Measurements from ENCODE around the gene TMOD4.

Gene TMOD4

DNA sequence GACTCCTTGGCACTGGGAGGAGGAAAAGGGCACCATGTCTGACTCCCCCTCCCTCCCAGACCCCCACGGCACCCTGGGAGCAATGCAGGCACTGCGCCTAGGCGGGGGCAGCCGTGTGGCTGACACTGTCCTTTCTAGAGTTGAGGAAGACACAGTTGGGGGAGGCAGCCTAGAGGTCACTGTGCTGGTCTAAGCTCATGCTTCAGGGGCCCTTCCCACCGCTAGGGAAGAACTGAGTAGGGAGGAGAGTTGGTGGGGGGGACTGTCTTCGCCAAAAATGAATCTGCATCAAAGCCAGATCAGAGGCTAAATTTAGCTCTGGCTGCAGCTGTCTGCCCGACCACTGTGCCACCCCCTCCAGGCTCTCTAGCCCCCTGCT, 32.7 kb downstream of the TMOD4 start:
- no peak for ATAC-seq (replicated peaks)
- DNase-seq: no peak

GRCh38 chr1:151142411-151143056, 33.2 kb downstream of the TMOD4 start:
- Mint-ChIP-seq H3K36me3 (no peaks in the 10 kb centered on the region), H3K27me3 (peaks cover 14 to 19% of the 10 kb centered on the region in 2 donors), H3K9me3 (no peaks in the 10 kb centered on the region), H3K27ac (peak overlapping the region; percentile 51), H3K4me3 (no peak overlapping the region), H3K4me1 (peaks cover 22 to 44% of the 10 kb centered on the region in 2 donors)
- ATAC-seq (replicated peaks) (no peak), DNase-seq (no peak)

More for the DNA sequence above, 32.7 kb downstream of the TMOD4 start:
- H3K4me3 Mint-ChIP-seq: no peak overlapping the region
- peaks cover 19 to 22% of the 10 kb centered on the region in 2 donors for H3K27me3 Mint-ChIP-seq
- H3K27ac Mint-ChIP-seq: no peak overlapping the region
- H3K9me3 Mint-ChIP-seq: no peaks in the 10 kb centered on the region
- peaks cover 22 to 44% of the 10 kb centered on the region in 2 donors for H3K4me1 Mint-ChIP-seq
- no peaks in the 10 kb centered on the region for H3K36me3 Mint-ChIP-seq

GRCh38 chr1:151137789-151138188, 38.0 kb downstream of the TMOD4 start:
- H3K36me3 Mint-ChIP-seq: no peaks in the 10 kb centered on the region
- DNase-seq (no peak), ATAC-seq (replicated peaks) (no peak)
- no peak overlapping the region for H3K27ac Mint-ChIP-seq
- H3K9me3 Mint-ChIP-seq: peaks cover 0 to 2% of the 10 kb centered on the region in 2 donors
- H3K27me3 Mint-ChIP-seq: no peaks in the 10 kb centered on the region
- no peak overlapping the region for H3K4me3 Mint-ChIP-seq
- H3K4me1 Mint-ChIP-seq: peaks cover 5 to 8% of the 10 kb centered on the region in 2 donors

- H3K4me3 Mint-ChIP-seq: no peak overlapping the region
- H3K27ac Mint-ChIP-seq: no peak overlapping the region
- H3K36me3 Mint-ChIP-seq: no peaks in the 10 kb centered on the region
- H3K4me1 Mint-ChIP-seq: peaks cover 3 to 7% of the 10 kb centered on the region in 2 donors
- H3K27me3 Mint-ChIP-seq: no peaks in the 10 kb centered on the region
- DNase-seq (no peak), ATAC-seq (replicated peaks) (no peak)
- H3K9me3 Mint-ChIP-seq: peaks cover 0 to 2% of the 10 kb centered on the region in 2 donors
These were observed 40.1 kb downstream of the TMOD4 start for GRCh38 chr1:151135433-151136385.

- H3K27ac Mint-ChIP-seq: no peak overlapping the region
- H3K36me3 Mint-ChIP-seq: no peaks in the 10 kb centered on the region
- H3K9me3 Mint-ChIP-seq: peaks cover 0 to 2% of the 10 kb centered on the region in 2 donors
- no peaks in the 10 kb centered on the region for H3K27me3 Mint-ChIP-seq
- peaks cover 3 to 7% of the 10 kb centered on the region in 2 donors for H3K4me1 Mint-ChIP-seq
- DNase-seq: no peak
- no peak overlapping the region for H3K4me3 Mint-ChIP-seq
- no peak for ATAC-seq (replicated peaks)
These were observed 40.8 kb downstream of the TMOD4 start for GRCh38 chr1:151134991-151135390.

- Mint-ChIP-seq H3K27me3 (no peaks in the 10 kb centered on the region), H3K36me3 (no peaks in the 10 kb centered on the region), H3K9me3 (peaks cover 0 to 2% of the 10 kb centered on the region in 2 donors), H3K4me1 (peaks cover 3 to 7% of the 10 kb centered on the region in 2 donors), H3K27ac (no peak overlapping the region), H3K4me3 (no peak overlapping the region)
- ATAC-seq (replicated peaks) (no peak), DNase-seq (no peak)
These were observed 41.4 kb downstream of the TMOD4 start for GRCh38 chr1:151134396-151134795.

- H3K4me1 Mint-ChIP-seq: peaks cover 3 to 7% of the 10 kb centered on the region in 2 donors
- H3K9me3 Mint-ChIP-seq: peaks cover 0 to 2% of the 10 kb centered on the region in 2 donors
- no peak overlapping the region for H3K27ac Mint-ChIP-seq
- no peak for ATAC-seq (replicated peaks)
- H3K36me3 Mint-ChIP-seq: no peaks in the 10 kb centered on the region
- no peak for DNase-seq
- no peaks in the 10 kb centered on the region for H3K27me3 Mint-ChIP-seq
- H3K4me3 Mint-ChIP-seq: no peak overlapping the region
These were observed 42.6 kb downstream of the TMOD4 start for GRCh38 chr1:151133018-151133806.

GRCh38 chr1:151132335-151133017, 43.3 kb downstream of the TMOD4 start:
- no peak for DNase-seq
- no peak overlapping the region for H3K27ac Mint-ChIP-seq
- H3K4me3 Mint-ChIP-seq: no peak overlapping the region
- no peaks in the 10 kb centered on the region for H3K36me3 Mint-ChIP-seq
- ATAC-seq (replicated peaks): no peak
- peaks cover 3 to 7% of the 10 kb centered on the region in 2 donors for H3K4me1 Mint-ChIP-seq
- H3K27me3 Mint-ChIP-seq: no peaks in the 10 kb centered on the region
- peaks cover 0 to 2% of the 10 kb centered on the region in 2 donors for H3K9me3 Mint-ChIP-seq

DNA sequence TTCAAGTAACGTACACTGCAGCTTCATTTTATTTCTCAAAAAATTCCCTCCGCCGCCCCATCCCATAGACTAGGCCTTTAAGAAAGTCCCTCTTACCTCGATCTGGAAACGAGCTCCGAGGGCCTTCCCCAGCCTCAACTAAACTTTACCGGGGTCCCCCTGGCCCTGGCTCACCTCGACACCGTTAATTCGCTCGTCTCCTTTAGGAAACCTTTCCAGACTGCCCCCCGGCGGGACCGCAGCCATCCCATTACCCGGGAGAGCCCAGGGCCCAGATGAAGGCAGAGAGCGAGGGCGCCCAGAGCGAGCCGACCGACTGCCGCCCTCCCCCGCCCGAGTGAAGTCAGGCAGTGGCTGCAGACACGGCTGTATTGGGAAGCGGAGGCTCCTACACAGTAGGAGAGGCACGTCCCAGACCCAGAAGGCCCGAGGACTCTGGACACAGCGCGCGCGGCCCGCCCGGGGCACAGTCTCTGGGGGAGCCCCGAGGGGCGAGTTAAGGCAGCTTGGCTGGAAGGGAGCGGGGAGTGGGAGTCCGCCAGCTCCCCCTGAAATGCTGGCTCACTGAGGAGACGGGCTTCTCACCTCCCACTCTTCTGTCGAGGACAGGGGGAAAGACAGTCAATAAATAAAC, 44.0 kb downstream of the TMOD4 start:
- Mint-ChIP-seq H3K27me3 (no peaks in the 10 kb centered on the region), H3K4me3 (peak overlapping the region; percentile 79 to 81), H3K27ac (peak overlapping the region; percentile 91), H3K36me3 (no peaks in the 10 kb centered on the region), H3K4me1 (peaks cover 3 to 7% of the 10 kb centered on the region in 2 donors), H3K9me3 (peaks cover 0 to 2% of the 10 kb centered on the region in 2 donors)
- ATAC-seq (replicated peaks) (no peak), DNase-seq (no peak)

DNA sequence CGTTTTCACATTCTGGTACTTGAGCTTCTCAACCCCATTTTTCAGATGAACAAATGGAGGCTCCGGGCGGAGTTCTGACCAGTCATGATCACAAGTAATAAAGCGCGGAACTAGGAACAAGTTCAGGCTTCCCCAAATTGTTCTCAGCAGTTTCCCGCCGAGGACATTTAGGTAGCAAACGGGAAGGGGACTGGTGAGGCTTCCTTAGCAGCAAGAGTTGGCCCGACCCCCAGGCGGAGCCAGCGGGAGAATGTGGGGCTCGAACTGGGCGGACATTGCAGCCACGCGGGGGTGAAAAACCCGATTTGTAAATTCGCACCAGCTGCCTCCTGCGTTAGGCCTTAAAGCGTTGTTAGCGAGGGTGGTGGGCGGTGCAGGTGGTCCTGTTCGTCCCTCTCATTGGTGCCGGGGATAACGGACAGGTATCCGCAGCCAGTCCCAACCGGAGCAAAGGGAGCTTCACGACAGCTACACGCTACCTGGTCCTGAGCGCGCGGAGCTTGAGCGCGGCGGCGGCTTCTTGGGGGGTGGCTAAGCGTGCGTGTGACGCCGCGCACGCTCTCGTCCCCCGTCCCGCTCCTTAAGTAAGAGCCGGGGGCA, 44.7 kb downstream of the TMOD4 start:
- Mint-ChIP-seq H3K9me3 (no peaks in the 10 kb centered on the region), H3K4me3 (peak overlapping the region; percentile 79 to 81), H3K27me3 (no peaks in the 10 kb centered on the region), H3K4me1 (peaks cover 3 to 7% of the 10 kb centered on the region in 2 donors), H3K36me3 (no peaks in the 10 kb centered on the region), H3K27ac (peak overlapping the region; percentile 91)
- peak; percentile 84 for DNase-seq
- ATAC-seq (replicated peaks): peak; percentile 100

GRCh38 chr1:151128800-151129199, 47.0 kb downstream of the TMOD4 start:
- Mint-ChIP-seq H3K36me3 (peaks cover 0 to 10% of the 10 kb centered on the region in 2 donors), H3K27ac (no peak overlapping the region), H3K4me1 (peaks cover 3 to 7% of the 10 kb centered on the region in 2 donors), H3K9me3 (no peaks in the 10 kb centered on the region), H3K27me3 (no peaks in the 10 kb centered on the region), H3K4me3 (no peak overlapping the region)
- no peak for ATAC-seq (replicated peaks)
- no peak for DNase-seq

- DNase-seq (no peak), ATAC-seq (replicated peaks) (no peak)
- H3K27ac Mint-ChIP-seq: no peak overlapping the region
- H3K4me1 Mint-ChIP-seq: no peaks in the 10 kb centered on the region
- no peaks in the 10 kb centered on the region for H3K27me3 Mint-ChIP-seq
- peaks cover 0 to 21% of the 10 kb centered on the region in 2 donors for H3K36me3 Mint-ChIP-seq
- H3K4me3 Mint-ChIP-seq: no peak overlapping the region
- no peaks in the 10 kb centered on the region for H3K9me3 Mint-ChIP-seq
These were observed 50.9 kb downstream of the TMOD4 start for GRCh38 chr1:151124763-151125403.

All from stimulated activated naive B cell treated with anti-CD40 and anti-IgM and Interleukin-4, amounts not matched to agents 10 μg/mL and 1 μg/mL and 100 μg/mL, for 72 hours (primary cell).